CD4-positive, alpha-beta T cell (primary cell): Measurements from ENCODE around the gene DENND5B. TPM values are rescaled to one million over a fixed set of nuclear protein-coding genes. Genes with fewer than 3 reads are reported as not detected.

Experiments
- ATAC-seq: fragments of 200-7000 bp; cut with Tn5 transposase; one replicate; pipeline ENCODE4 v1.10.0; 2022; ENCODE audit warnings: mild to moderate bottlenecking; ENCODE audit not compliant: poor library complexity
- CTCF ChIA-PET: fragments of 350-600 bp; sonication (Branson Sonifier 250); formaldehyde crosslinking; loops from one replicate; lab custom pipeline; 2021; ENCODE audit warnings: antibody characterized with exemption, inconsistent platforms; lab: Charles Lee
- POLR2A ChIA-PET: fragments of 350-600 bp; sonication (Branson Sonifier 250); formaldehyde crosslinking; loops from one replicate; lab custom pipeline; 2021; ENCODE audit warnings: antibody characterized with exemption, inconsistent platforms; lab: Charles Lee
- DNase-seq, 14 experiments: peaks; one replicate each; pipeline ENCODE4 v3.0.0-alpha.2; 2013 to 2020; ENCODE audit warnings: mixed read lengths in 2 of 14
- H3K27ac ChIP-seq, 2 donors: one replicate each; pipeline versions ENCODE4 v1.5.1 to v1.7.0; 2013; ENCODE audit warnings: low read length in 2 of 2, low read depth in 1 of 2, mild to moderate bottlenecking in 1 of 2
- H3K27me3 ChIP-seq, 2 experiments: 1 replicate in 1 of 2; 2 replicates in 1 of 2; pipeline versions ENCODE4 v1.6.1 to v1.7.0; 2013; ENCODE audit warnings: low read length in 2 of 2, control low read depth in 1 of 2, mild to moderate bottlenecking in 1 of 2, moderate library complexity in 1 of 2; ENCODE audit not compliant: insufficient read depth in 2 of 2, control insufficient read depth in 1 of 2
- H3K36me3 ChIP-seq: one replicate; pipeline ENCODE4 v1.6.1; 2013; ENCODE audit warnings: low read length, control low read depth; ENCODE audit not compliant: insufficient read depth
- H3K4me1 ChIP-seq: one replicate; pipeline ENCODE4 v1.6.1; 2013; ENCODE audit warnings: low read length, control low read depth; ENCODE audit not compliant: insufficient read depth
- H3K4me3 ChIP-seq: one replicate; pipeline ENCODE4 v1.5.1; 2013; ENCODE audit warnings: mild to moderate bottlenecking, low read length, moderate library complexity
- H3K9me3 ChIP-seq, 2 experiments: 1 replicate in 1 of 2; 2 replicates in 1 of 2; pipeline versions ENCODE4 v1.6.1 to v1.7.0; 2013; ENCODE audit warnings: low read length in 2 of 2, mild to moderate bottlenecking in 2 of 2, control low read depth in 1 of 2, moderate library complexity in 1 of 2; ENCODE audit not compliant: control insufficient read depth in 1 of 2, insufficient read depth in 1 of 2
- H3K27ac Mint-ChIP-seq: one replicate; pipeline ENCODE4 v1.8.0; 2020; ENCODE audit warnings: mixed read lengths
- H3K27me3 Mint-ChIP-seq: one replicate; pipeline ENCODE4 v1.8.0; 2021; ENCODE audit warnings: mixed read lengths
- H3K36me3 Mint-ChIP-seq: one replicate; pipeline ENCODE4 v1.8.0; 2021; ENCODE audit warnings: low read depth, mixed read lengths
- H3K4me1 Mint-ChIP-seq: one replicate; pipeline ENCODE4 v1.8.0; 2021; ENCODE audit warnings: low read depth, mixed read lengths
- H3K4me3 Mint-ChIP-seq: one replicate; pipeline ENCODE4 v1.8.0; 2020; ENCODE audit warnings: mild to moderate bottlenecking, mixed read lengths
- H3K9me3 Mint-ChIP-seq: one replicate; pipeline ENCODE4 v1.8.0; 2020; ENCODE audit warnings: mixed read lengths
- intact Hi-C, 2 experiments: fragments of 100-400 bp; cut with DNase I in 1 of 2; cut with micrococcal nuclease in 1 of 2; formaldehyde crosslinking; loops; one replicate each; pipeline versions ENCODE4 v1.15.1 to v1.9.0; 2023 to 2025; cut with DNase I, micrococcal nuclease
- total RNA-seq, 174 experiments: library from RNA in 2 of 174; stranded (reverse) in 2 of 174; gene quantifications; one replicate each; pipeline ENCODE4 v1.2.3 and lab custom pipeline; 2021 to 2026
- TF ChIP-seq, protein P1 (sequence below): fragments of 200-600 bp; IDR thresholded peaks from one replicate; pipeline ENCODE4 v1.8.0; 2022; ENCODE audit warnings: antibody characterized with exemption, mild to moderate bottlenecking

DENND5B gene
- total RNA-seq, 2 experiments from 2014 or later, result 0.22 to 0.25 TPM

DNA sequence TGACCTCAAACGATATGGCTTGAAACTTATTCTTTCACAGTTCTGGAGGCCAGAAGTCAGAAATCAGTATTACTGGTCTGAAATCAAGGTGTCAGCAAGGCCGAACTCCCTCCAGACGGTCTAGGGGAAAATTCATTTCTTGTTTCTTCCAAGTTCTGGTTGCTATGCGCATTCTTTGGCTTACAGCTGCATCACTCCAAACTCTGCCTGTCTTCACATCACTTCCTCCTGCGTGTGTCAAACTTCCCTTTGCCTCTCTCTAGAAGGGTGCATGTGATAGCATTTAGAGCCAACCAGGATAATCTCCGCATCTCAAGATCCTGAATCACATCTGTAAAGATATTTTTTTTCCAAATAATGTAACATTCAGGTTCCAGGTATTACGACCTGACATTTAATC lies 62.8 kb downstream of the DENND5B start:
- intact Hi-C loops, result no loop called here
- CTCF ChIA-PET, result interaction anchor here (0.6 kb wide), 1 partner anchor 33 kb away, joined by 3 read pairs; no protein-coding TSS in a partner anchor
- Histone ChIP-seq H3K27ac (no peak overlapping the region), H3K4me3 (no peak overlapping the region), H3K9me3 (no peaks in the 10 kb centered on the region), H3K4me1 (no peaks in the 10 kb centered on the region), H3K27me3 (no peaks in the 10 kb centered on the region), H3K36me3 (no peaks in the 10 kb centered on the region)
- TF ChIP-seq, protein P1, sequence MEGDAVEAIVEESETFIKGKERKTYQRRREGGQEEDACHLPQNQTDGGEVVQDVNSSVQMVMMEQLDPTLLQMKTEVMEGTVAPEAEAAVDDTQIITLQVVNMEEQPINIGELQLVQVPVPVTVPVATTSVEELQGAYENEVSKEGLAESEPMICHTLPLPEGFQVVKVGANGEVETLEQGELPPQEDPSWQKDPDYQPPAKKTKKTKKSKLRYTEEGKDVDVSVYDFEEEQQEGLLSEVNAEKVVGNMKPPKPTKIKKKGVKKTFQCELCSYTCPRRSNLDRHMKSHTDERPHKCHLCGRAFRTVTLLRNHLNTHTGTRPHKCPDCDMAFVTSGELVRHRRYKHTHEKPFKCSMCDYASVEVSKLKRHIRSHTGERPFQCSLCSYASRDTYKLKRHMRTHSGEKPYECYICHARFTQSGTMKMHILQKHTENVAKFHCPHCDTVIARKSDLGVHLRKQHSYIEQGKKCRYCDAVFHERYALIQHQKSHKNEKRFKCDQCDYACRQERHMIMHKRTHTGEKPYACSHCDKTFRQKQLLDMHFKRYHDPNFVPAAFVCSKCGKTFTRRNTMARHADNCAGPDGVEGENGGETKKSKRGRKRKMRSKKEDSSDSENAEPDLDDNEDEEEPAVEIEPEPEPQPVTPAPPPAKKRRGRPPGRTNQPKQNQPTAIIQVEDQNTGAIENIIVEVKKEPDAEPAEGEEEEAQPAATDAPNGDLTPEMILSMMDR, result no peak
- no peak for ATAC-seq
- Mint-ChIP-seq H3K36me3 (no peaks in the 10 kb centered on the region), H3K4me1 (no peaks in the 10 kb centered on the region), H3K27me3 (peaks cover 4% of the 10 kb centered on the region), H3K9me3 (no peaks in the 10 kb centered on the region), H3K27ac (no peak overlapping the region), H3K4me3 (no peak overlapping the region)
- POLR2A ChIA-PET, result no interaction called here
- DNase-seq, result peak in 1 of 14 experiments; percentile 1

DNA sequence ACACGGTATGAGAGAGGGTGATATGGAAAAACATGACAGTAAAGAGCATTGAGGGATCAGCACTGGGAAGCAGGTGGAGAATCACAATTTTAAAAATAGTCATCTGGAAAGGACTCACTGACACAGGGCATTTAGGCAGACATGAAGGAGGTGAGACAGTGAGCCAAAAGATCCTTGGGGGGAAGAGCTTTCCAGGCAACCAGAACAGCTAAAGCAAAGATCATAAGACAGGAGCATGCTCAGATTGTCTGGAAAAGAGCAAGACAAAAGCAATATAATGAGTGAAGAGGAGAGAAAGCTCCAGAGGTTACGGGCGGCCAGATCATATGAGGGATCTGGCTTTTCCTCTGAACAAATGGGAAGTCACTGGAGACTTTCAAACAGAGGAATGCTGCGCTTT lies 63.9 kb downstream of the DENND5B start:
- Mint-ChIP-seq H3K4me1 (no peaks in the 10 kb centered on the region), H3K27me3 (peaks cover 4% of the 10 kb centered on the region), H3K36me3 (no peaks in the 10 kb centered on the region), H3K9me3 (no peaks in the 10 kb centered on the region), H3K27ac (no peak overlapping the region), H3K4me3 (no peak overlapping the region)
- no peaks in the 10 kb centered on the region for H3K4me1 ChIP-seq
- no peak for ATAC-seq
- intact Hi-C loops, result no loop called here
- POLR2A ChIA-PET, result no interaction called here
- no peaks in the 10 kb centered on the region for H3K36me3 ChIP-seq
- H3K4me3 ChIP-seq, result no peak overlapping the region
- DNase-seq, result no peak
- no peak overlapping the region for H3K27ac ChIP-seq
- CTCF ChIA-PET, result no interaction called here
- H3K9me3 ChIP-seq, result no peaks in the 10 kb centered on the region
- TF ChIP-seq, protein P1, result no peak
- H3K27me3 ChIP-seq, result no peaks in the 10 kb centered on the region

DNA sequence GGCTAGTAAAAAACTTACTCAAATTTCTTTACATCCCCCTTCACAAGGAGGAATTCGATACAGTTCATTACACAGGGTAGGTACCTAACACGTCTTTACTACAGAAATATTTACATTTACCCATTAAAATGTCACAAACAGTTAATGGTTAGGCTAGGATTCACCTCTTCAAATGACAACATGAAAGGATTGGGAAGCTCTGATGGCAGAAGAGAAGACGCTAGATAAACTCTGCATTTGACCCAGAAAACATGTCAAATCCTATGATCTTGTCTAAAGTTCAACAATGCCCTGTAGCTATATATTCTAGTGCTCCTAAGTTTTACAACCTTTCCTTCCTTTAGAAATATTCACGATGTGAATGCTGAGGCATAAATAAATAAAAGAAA lies 64.8 kb downstream of the DENND5B start:
- Mint-ChIP-seq H3K36me3 (no peaks in the 10 kb centered on the region), H3K4me1 (no peaks in the 10 kb centered on the region), H3K9me3 (no peaks in the 10 kb centered on the region), H3K27me3 (peaks cover 4% of the 10 kb centered on the region), H3K4me3 (no peak overlapping the region), H3K27ac (no peak overlapping the region)
- no peaks in the 10 kb centered on the region for H3K27me3 ChIP-seq
- CTCF ChIA-PET, result no interaction called here
- H3K27ac ChIP-seq, result no peak overlapping the region
- POLR2A ChIA-PET, result no interaction called here
- TF ChIP-seq, protein P1, result no peak
- H3K4me1 ChIP-seq, result no peaks in the 10 kb centered on the region
- intact Hi-C loops, result no loop called here
- ATAC-seq (no peak), DNase-seq (no peak)
- H3K9me3 ChIP-seq, result no peaks in the 10 kb centered on the region
- H3K36me3 ChIP-seq, result no peaks in the 10 kb centered on the region
- H3K4me3 ChIP-seq, result no peak overlapping the region
